Epidermal melanocyte (primary cell): ENCODE data around the gene ZNF687.
"Not testable (repeated sequence)": the region's sequence is repeated elsewhere in the genome, so short reads cannot be mapped to it uniquely, and the experiment has no call there.

Experiments
- DNase-seq: peaks from one replicate; pipeline ENCODE4 v3.0.0; 2011; ENCODE audit warnings: low spot score; ENCODE audit not compliant: insufficient read length

ZNF687 gene, protein sequence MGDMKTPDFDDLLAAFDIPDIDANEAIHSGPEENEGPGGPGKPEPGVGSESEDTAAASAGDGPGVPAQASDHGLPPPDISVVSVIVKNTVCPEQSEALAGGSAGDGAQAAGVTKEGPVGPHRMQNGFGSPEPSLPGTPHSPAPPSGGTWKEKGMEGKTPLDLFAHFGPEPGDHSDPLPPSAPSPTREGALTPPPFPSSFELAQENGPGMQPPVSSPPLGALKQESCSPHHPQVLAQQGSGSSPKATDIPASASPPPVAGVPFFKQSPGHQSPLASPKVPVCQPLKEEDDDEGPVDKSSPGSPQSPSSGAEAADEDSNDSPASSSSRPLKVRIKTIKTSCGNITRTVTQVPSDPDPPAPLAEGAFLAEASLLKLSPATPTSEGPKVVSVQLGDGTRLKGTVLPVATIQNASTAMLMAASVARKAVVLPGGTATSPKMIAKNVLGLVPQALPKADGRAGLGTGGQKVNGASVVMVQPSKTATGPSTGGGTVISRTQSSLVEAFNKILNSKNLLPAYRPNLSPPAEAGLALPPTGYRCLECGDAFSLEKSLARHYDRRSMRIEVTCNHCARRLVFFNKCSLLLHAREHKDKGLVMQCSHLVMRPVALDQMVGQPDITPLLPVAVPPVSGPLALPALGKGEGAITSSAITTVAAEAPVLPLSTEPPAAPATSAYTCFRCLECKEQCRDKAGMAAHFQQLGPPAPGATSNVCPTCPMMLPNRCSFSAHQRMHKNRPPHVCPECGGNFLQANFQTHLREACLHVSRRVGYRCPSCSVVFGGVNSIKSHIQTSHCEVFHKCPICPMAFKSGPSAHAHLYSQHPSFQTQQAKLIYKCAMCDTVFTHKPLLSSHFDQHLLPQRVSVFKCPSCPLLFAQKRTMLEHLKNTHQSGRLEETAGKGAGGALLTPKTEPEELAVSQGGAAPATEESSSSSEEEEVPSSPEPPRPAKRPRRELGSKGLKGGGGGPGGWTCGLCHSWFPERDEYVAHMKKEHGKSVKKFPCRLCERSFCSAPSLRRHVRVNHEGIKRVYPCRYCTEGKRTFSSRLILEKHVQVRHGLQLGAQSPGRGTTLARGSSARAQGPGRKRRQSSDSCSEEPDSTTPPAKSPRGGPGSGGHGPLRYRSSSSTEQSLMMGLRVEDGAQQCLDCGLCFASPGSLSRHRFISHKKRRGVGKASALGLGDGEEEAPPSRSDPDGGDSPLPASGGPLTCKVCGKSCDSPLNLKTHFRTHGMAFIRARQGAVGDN

DNA sequence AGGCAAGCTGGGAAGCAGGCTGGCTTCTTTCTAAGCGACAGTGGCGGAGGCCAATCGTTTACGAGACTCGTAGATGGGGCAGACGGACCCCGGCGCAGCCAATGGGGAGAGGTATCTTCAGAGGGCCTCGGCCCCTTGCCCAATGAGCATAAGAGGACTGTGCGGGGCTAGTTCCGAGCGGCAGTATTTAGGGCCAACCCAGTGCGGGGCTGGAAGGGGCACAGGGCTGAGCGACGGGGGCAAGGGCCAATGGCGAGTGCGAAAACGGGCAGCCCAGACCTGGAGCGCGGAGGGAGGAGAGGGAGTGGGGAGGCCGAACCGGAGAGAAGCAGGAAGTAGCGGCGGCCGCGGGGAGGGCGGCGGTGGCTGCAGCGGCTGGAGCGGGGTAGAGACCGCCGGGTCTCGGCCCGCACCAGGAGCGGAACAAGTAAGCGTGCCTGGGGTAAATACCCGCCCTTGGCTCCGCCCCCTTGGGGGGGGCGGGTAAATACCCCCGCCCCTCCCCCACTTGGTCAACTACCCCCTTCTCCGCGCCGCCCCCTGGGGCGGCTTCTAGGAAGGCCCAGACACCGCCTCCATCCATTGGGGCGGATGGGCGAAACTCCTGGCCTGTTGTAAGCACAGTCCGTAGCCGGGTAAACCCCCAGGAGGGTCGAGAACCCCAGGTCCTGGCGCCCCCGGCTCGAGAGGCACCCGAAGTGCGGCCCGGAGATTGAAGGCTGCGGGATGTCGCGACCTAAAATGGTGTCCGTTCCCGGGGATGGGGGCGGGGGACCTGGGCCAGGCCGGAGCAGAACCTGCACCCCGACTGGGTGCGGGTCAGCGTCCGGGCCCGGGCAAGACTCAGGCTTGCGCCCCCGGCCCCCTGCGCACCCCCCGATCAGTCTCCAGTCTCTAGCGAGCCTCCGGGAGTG lies at the start of gene ZNF687:
ZNF687 (plus strand) TSS at position 331 of the 914 bp plus-strand sequence. CDS start 3,993 bp downstream, outside the sequence.
- DNase-seq = peak; percentile 99

DNA sequence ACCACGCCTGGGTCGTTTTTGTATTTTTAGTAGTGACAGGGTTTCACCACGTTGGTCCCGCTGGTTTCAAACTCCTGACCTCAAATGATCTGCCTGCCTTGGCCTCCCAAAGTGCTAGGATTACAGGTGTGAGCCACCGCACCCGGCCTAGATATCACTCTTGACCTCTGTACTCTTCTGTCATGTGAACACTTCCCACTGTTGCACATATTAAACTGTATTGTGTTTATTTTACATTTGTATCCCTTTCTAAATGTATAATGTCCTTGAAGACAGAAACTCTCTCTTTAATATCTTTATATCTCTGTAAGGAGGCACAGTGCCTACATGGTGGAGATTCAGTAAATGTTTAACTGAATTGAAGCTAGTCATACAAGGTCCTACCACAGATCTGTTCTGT lies 46.9 kb upstream of the ZNF687 start:
- DNase-seq = no peak

DNA sequence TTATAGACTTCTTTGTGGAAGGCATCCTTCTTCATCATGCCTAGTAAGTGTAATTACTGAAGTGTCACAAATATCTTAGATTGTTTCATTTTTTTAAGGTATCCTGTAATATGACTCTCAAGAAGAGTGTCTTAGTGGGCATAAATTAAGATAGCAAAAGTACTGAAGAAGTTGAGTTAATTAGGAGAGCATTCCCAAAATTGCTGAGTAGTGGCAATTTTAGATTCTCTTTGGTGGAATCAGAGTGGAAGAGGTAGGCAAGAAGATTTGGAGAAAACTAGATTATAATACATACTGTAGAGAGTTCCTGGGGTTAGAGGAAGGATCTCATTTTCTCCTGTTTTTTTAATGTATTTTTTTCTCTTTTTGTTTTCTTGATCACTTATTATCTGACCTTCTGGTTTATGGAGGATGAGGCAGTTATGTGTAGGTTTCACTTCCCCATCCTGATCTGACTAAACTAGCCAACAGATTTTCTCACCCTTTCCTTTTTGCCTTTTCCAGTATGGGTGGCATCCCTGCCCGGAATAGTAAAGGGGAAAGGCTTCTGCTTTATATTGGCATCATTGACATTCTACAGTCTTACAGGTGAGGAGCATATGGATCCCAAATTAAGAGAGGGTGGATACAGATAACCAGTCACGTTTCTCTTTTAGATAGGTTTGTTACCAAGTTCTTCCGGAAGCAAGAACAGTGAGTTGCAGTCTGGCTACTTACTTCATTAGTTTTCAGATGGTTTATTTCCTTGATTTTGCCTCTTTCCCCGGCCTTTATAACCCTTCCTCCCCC lies 44.2 kb upstream of the ZNF687 start:
- DNase-seq = no peak

DNA sequence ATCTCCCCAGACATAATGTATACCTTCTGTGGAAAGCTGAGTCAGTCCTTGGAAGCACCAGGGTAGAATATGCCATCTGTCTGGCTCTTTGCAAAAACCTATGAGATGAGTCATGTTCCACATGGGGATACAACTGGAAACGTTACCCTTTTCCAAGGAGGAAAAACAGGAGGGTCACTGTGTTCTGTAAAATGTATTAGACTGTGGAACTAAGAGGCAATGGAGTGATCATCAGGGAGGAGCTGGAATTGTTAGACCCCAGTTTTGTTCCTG lies 43.7 kb upstream of the ZNF687 start:
- DNase-seq = peak; percentile 40

DNA sequence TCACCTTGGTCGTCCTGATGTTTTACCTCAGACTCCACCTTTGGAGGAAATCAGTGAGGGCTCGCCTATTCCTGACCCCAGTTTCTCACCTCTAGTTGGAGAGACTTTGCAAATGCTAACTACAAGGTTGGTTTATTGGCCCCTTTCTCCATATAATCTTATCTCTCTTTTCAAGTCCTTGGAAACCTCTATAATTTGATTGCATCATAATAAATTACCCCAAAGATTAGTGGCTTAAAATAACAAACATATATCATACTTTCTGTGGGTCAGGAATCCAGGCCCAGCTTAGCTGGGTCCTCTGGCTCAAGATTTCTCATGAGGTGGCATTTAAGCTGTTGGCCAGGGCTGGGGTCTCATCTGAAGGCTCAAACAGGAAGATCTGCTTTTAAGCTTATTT lies 39.7 kb upstream of the ZNF687 start:
- DNase-seq = no peak

DNA sequence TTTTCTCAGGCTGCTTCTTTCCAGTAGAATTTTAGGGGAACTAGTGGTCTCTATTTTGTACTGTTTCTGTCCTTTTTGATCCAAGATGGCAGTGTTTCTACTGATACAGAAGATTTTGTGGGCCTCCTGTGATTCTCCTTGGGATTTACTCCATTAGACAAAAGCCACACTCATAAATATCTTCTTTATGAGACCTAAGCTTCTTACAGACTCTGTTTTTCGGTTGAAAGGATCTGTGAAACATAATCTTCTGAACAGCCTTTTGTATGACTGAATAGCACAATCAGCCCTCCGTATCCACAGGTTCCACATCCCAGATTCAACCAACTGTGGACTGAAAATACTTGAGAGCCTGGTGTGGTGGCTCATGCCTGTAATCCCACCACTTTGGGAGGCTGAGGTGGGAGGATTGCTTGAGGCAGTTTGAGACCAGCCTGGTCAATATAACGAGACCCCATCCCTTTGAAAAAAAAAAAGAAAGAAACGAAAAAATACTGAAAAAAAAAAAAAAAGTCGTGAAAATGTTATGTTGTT lies 38.3 kb upstream of the ZNF687 start:
- DNase-seq = no peak

DNA sequence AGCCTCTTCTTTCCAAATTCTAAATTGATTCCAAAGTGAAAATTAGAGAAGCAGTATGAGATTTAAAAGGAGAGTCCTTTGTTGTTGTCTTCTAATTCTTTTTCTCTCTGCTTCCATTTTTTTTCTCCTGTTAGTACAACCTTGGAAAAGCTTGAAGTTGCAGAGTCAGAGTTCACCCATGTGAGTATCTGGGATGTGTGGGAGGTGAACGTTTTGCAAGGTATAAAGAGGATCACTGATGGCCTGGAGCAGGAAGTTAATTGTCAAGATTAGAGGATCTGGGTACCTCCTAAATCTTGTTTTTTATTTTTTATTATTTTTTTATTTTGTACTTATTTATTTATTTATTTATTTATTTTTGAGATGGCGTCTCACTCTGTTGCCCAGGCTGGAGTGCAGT lies 35.3 kb upstream of the ZNF687 start:
- DNase-seq = no peak

DNA sequence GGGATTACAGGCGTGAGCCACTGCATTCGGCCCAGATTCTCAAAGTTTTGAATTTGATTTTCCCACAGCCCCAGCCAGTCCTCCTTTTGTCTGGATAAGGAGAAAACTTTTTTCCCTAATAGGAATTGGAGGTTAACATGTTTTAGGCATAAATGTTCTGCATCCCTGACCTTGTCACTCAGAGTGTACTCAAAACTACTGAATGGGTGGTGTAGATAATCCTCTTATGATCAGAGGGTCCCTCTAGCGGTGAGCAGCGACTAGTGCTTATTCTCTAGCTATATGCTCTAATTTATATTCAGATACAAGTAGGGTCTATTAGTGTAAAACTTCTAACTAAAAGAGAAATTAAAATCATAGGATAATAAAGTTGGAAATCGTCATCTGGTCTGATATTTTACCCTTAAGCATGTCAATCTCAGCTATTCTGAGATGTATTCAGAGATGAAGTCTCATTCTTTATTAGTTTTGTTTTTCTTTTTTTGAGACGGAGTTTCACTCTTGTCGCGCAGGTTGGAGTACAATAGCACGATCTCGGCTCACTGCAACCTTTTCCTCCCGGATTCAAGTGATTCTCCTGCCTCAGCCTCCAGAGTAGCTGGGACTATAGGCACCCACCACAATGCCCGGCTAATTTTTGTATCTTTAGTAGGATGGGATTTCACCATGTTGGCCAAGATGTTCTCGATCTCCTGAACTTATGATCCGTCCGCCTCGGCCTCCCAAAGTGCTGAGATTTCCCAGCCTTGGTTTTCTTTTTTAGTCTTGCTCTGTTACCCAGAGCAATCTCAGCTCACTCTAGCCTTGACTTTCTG lies 30.2 kb upstream of the ZNF687 start:
- DNase-seq = peak; percentile 76

DNA sequence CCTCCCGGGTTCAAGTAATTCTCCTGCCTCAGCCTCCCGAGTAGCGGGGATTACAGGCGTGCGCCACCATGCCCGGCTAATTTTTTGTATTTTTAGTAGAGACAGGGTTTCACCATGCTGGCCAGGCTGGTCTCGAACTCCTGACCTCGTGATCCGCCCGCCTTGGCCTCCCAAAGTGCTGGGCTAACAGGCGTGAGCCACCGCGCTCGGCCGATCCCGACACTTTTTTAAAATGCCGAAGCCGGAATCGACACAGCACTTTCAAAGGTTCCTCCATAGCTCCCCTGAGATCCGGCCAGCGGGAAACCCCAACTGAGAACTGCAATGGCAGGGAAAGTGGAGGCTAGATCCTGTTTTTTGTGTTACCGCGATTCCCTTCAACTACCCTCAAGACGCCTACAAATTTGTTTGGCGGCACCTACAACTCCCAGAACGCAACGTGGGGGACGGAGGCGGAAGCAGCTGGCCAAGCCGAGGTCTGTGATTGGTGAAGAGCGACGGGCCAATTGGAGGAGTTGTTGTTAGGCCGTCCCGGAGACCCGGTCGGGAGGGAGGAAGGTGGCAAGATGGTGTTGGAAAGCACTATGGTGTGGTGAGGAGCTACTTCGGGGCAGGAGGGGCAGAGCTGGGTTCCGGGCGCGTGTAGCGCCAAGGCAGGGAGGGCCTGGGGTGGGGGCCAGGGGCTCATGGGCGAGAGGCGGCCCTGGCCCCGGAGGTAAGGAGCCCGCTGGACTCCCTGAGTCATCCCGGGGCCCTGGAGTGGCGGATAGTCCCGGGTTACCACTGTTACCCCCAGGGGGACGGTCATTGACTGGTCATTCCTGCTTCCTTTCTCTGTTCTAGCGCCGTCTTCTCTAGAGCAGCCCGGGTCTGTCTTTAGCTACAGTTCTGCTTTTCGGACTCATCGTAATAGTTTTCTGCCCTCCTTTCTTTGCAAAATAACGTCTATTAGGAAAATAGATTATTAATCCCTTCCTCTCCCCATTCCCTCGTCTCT lies 27.6 kb upstream of the ZNF687 start, which contains the start of gene PSMD4:
PSMD4 (plus strand) TSS at position 518 of the 997 bp plus-strand sequence; CDS start at position 567, 49 bp downstream.
- peak; percentile 98 for DNase-seq

DNA sequence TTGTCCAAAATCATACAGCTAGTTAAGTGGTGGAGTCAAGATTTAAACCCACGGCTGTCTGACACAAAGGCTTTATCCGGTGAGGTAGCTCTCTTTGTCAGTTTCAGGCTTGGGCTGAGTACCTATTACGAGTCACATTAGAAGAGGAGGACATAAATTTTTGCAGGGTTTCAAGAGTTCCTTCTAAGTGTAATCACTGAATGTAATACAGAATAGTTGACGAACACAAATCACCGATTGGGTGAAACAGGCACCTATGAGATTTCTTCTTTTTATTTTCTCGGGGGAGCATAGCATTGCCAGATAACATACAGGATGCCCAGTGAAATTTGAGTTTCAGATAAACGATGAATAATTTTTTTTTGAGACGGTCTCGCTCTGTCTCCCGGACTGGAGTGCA lies 26.7 kb upstream of the ZNF687 start:
- no peak for DNase-seq

DNA sequence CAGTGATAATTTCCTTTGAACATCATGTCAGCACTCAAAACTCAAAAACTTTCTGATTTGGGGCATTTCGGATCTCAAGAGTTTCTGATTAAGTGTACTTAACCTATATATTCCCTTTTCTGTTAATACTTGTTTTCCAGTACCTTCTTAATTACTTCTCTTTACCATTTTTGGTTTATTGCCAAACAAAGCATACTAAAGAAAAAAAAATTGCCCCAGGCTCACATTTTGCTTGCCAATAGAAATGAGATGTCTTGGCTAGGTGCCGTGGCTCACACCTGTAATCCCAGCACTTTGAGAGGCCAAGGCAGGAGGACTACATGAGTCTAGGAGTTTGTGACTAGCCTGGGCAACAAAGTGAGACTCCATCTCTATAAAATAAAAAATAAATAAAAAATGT lies 22.7 kb upstream of the ZNF687 start:
- DNase-seq = no peak

DNA sequence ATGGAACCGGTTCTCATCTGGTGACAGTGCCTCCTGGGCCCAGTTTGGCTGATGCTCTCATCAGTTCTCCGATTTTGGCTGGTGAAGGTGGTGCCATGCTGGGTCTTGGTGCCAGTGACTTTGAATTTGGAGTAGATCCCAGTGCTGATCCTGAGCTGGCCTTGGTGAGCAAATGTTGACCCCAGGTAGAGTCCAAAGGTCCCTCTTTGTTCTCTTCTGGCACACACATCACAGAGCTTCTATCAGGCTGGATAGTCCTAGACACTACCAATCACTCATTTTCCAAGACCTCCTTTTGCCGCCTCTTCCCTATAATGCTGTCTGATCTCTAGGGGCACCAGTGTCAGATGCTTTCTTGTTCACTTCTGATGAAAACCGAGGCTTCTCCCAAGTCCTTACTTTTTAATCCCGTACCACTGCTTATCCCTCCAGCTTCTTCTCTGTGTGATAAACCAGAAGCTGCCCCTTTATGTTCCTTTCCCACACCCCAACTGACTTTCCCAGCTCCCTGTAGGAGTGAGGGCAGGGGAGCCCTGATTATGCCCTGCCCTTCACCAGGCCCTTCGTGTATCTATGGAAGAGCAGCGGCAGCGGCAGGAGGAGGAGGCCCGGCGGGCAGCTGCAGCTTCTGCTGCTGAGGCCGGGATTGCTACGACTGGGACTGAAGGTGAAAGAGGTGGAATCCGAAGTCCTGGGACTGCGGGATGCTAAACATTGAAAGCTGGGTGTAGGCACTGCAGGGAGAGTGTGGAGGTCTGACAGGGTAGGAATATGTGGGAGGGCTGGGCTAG lies 16.5 kb upstream of the ZNF687 start:
- DNase-seq = no peak

DNA sequence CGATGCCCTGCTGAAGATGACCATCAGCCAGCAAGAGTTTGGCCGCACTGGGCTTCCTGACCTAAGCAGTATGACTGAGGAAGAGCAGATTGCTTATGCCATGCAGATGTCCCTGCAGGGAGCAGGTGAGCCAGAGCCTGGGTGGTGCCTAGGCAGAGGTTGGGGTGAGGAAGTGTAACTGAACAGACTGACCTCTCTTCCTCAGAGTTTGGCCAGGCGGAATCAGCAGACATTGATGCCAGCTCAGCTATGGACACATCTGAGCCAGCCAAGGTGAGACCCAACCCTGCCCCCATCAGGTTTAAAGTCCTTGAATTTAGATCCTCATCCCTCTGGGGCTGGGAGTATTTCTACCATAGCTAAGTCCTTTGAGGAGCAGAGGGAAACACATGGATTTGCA lies 15.8 kb upstream of the ZNF687 start:
- no peak for DNase-seq

DNA sequence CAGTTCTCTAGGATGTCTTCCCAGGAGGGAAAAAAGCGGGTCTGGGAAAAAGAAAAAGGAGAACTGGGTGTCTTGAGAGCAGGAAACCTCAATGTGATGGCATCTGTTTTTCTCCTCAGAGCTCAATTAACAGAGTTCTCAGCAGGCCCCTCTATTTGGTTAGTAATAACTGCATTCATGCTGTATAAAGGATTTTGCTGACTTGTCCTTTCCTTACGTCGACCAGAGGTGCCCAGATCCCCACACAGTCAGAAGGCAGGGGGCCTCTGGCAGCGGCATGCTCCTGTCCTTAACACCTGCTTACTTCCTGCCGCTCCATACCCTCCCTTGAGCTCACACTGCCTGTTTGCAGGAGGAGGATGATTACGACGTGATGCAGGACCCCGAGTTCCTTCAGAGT lies 15.3 kb upstream of the ZNF687 start:
- DNase-seq = no peak

DNA sequence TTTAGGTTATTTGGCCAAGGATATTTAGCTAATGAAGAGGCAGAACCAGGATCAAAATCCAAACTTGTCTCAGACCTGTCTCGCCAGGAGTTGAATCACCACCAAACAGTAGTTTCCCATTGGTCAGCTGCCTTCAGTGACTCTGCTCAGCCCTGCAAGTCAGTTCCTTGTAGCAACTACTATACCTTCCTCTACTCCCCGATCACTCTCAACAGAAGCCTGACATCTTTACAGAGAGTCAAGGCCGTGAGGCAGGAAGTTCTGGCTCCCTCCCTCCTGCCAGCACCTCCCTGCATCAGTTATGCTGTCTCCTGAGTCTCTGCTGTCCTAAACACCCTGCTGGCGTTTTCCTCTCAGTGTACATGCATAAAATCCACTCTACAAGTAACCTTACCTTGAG lies 14.3 kb upstream of the ZNF687 start:
- DNase-seq = no peak

DNA sequence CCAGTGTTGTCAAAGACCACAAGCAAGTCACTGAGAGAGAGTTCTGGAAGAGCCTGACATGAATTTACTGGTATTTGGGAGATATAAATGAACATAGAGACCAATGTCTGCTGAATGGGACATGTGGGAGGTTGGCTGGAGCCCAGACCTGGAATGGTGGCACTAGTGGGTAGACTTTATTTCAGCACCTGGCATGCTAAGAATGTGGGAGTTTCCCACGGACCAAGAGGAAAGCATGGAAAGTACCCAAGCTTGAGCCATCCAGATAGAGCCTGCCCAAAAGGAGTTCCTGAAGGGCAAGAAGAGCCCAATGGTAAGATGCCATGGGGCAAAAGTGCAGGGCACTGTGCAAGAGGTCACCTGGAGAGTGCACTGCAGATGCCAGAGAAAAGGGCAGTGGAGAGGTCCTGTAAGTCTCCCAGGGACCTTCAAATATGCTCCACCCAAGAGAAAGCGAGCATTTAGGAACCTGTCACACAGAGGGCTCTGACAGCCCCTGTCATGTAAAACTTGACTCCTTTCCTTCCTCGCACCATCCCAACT lies 8.1 kb upstream of the ZNF687 start:
- DNase-seq = no peak

DNA sequence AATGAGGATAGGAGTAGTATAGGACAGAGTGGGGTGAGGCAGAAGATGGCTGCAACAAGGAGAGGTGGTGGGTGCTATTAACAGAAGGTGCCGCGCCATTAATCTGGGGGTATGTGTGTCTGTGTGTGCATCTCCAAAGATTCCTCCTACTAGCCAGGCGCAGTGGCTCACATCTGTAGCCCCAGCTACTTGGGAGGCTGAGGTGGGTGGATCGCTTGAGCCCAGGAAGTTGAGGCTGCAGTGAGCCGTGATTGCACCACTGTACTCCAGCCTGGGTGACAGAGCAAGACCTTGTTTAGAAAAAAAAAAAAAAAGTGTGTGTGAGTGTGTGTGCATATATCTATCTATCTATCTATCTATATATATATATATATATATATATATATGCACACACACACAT lies 6.8 kb upstream of the ZNF687 start:
- DNase-seq = not testable (repeated sequence)
